DOHH2 (cell line): Measurements from ENCODE around the gene LMBRD2.

ENCODE experiments used
- EZH2phosphoT487 ChIP-seq: fragments of 200-600 bp; sonication (generic); IDR thresholded peaks from 2 replicates; pipeline ENCODE4 v1.6.1; 2017; ENCODE audit warnings: borderline replicate concordance, mild to moderate bottlenecking, antibody characterized with exemption, low read length, moderate library complexity, mixed read lengths
- TF ChIP-seq, protein P1 (sequence below): fragments of 200-600 bp; sonication (generic); IDR thresholded peaks from one replicate; pipeline ENCODE4 v1.5.1; 2014; ENCODE audit warnings: antibody characterized with exemption, mild to moderate bottlenecking, low read depth, low read length; ENCODE audit not compliant: poor library complexity, severe bottlenecking

DNA sequence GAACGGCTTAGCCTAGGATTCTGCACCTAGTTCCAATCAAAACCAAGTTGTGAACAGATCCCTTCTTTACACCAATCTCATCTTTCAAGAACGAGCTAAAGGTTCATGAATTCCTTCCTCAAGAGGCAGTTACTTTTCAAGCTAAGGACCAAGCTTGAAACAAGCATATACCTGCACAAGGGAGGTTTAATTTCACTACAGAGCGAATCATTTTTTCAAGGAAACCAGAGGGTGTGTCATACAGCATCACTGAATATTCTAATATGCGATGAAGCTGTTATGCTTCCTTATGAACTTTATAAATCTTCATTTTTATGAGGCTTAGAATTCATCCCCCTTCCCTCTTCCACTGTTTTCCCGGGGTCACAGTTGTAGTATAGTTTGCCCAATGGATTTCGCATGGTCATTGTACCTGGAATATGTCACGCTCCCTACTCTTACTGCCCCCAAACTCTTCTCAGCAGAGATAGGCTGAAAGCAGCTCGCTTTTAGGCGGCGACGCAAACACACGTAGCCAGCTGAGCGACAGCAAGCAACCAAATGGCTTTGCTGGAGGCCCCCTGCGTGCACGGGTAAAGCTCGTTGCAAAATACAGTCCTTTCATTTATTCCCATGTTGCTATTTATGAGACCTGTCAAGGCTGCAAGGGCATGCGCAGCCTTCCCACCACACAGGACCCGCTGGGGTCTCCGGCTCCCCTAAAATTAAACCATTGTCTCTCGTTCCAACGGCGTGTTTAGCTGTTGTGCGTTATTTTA is 832 bp downstream of the LMBRD2 start:
- TF ChIP-seq, protein P1, sequence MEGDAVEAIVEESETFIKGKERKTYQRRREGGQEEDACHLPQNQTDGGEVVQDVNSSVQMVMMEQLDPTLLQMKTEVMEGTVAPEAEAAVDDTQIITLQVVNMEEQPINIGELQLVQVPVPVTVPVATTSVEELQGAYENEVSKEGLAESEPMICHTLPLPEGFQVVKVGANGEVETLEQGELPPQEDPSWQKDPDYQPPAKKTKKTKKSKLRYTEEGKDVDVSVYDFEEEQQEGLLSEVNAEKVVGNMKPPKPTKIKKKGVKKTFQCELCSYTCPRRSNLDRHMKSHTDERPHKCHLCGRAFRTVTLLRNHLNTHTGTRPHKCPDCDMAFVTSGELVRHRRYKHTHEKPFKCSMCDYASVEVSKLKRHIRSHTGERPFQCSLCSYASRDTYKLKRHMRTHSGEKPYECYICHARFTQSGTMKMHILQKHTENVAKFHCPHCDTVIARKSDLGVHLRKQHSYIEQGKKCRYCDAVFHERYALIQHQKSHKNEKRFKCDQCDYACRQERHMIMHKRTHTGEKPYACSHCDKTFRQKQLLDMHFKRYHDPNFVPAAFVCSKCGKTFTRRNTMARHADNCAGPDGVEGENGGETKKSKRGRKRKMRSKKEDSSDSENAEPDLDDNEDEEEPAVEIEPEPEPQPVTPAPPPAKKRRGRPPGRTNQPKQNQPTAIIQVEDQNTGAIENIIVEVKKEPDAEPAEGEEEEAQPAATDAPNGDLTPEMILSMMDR, result no peak
- TF ChIP-seq EZH2phosphoT487, result no peak
